GM21619 (cell line): ENCODE data around the gene KRTAP5-4.
"Not testable (repeated sequence)": the region's sequence is repeated elsewhere in the genome, so short reads cannot be mapped to it uniquely, and the experiment has no call there.

ENCODE experiments used
- ATAC-seq: cut with Tn5 transposase; IDR thresholded peaks from one replicate; pipeline ENCODE4 v1.9.1; 2021; ENCODE audit not compliant: unreplicated experiment

The KRTAP5-4 gene

DNA sequence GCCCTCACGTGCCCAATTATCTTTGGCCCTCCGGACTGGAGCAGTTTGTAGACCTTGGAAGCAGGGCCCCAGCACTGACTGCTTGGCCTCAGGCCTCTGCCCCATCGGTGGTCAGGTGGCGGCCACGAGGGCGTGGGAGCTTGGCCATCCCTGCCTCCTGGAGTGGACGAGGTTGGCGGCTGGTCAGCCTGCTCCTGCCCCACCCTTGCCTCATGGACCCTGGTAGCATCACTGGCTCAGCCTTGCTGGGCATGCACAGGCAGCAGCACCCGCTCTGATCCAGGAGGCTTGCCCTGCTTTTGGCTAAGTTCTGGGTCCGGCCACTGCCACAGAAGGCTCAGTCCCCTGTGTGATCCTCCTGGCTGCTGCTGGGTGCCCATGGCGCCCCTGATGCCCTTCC is 17.8 kb downstream of the KRTAP5-4 start:
- no peak for ATAC-seq

DNA sequence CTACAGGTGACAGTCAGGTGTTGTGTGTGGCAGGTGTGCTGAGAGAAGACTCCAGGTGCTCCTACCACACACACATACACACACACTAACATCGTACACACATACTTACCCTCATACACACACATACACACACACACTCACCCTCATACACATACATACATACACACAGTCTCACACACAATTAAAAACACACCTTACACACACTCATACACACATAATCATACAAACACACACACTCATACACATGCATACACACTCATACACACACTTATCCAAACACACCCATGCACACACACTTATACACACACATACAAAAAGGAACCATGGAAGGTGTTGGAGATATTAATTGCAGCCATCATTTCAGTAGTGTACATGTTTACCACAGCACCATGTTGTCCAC is 18.3 kb downstream of the KRTAP5-4 start:
- ATAC-seq: no peak

DNA sequence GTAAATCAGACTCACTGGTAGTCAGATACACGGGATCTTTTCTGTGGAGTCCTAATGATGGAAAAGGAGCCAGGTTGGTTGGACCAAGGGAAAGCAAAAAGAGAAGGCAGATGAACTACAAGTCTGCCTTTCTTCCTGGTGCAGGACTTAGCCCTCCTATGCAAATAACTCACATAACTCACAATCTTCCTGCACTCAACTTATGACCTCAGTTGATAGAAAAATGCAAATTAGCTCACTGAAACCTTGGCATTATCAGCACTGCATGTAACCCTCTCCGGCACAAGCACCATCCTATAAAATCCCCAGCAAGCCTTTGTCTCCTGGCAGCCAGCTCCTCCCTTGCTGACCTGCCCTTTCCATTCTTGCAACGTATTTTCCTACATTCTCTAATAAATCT is 20.3 kb downstream of the KRTAP5-4 start:
- ATAC-seq: not testable (repeated sequence)

DNA sequence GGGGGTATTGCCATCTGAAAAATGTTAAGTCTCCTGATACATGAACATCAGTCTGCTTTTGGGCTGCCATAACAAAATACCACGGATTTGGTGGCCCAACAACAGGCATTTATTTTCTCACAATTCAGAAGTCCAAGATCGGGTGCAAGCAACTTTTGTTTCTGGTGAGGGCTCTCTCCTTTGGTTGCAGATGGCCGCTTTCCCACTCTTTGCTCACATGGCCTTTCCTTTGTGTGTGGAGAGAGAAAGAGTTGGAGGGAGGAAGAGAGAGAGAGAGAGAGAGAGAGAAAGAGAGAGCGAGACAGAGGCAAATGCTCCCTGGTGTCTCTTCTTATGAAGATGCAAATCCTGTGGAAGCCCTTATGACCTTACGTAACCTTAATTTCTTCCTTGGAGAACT is 21.3 kb downstream of the KRTAP5-4 start:
- no peak for ATAC-seq

DNA sequence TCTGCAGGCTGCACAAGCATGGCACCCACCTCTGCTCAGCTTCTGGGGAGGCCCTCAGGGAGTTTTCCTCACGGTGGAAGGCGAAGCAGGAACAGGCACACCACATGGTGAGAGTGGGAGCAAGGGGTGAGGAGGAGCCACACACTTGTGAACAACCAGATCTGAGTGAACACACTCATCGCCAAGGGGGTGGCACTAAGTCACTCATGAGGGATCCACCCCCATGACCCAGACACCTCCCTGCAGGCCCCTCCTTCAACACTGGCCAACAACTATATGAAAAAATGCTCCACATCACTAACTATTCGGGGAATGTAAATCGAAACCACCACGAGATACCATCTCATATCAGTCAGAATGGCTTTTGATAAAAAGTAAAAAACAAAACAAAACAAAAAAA is 23.1 kb downstream of the KRTAP5-4 start:
- no peak for ATAC-seq

DNA sequence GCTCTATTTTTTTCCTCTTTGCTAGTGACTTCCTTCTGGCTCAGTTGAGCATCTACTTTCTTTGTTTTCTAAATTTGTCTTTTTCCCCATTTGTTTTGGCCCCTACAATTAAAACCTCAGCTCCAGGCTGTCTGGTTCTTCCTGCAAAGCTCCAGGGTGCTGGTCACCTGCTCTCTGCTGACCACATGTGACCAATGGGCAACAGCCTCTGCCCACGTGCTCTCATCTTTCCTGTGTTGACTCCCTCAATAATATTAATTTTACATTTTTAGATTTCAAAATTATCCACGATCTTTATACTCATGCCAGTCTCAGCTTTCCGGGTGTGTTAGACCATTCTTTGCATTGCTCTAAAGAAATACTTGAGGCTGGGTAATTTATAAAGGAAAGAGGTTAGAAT is 23.5 kb downstream of the KRTAP5-4 start:
- not testable (repeated sequence) for ATAC-seq

DNA sequence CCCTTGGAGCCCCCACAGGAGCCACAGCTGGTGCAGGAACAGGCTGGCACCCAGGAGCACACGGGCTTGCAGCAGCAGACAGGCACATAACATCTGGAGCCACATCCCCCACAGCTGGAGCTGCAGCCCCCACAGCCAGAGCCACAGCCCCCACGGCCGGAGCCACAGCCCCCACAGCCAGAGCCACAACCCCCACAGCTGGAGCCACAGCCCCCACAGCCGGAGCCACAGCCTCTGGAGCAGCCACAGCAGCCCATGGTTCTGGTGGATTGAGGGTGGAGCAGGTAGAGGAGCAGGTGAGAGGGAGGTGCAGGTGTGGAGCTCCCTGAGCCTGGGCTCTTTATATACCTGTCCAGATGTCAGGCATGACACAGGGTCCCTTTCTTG is 24.0 kb downstream of the KRTAP5-4 start, which contains the start of gene KRTAP5-2:
KRTAP5-2 (minus strand) TSS at position 301 of the 387 bp plus-strand sequence; CDS start at position 257, 44 bp downstream.
- ATAC-seq: no peak

DNA sequence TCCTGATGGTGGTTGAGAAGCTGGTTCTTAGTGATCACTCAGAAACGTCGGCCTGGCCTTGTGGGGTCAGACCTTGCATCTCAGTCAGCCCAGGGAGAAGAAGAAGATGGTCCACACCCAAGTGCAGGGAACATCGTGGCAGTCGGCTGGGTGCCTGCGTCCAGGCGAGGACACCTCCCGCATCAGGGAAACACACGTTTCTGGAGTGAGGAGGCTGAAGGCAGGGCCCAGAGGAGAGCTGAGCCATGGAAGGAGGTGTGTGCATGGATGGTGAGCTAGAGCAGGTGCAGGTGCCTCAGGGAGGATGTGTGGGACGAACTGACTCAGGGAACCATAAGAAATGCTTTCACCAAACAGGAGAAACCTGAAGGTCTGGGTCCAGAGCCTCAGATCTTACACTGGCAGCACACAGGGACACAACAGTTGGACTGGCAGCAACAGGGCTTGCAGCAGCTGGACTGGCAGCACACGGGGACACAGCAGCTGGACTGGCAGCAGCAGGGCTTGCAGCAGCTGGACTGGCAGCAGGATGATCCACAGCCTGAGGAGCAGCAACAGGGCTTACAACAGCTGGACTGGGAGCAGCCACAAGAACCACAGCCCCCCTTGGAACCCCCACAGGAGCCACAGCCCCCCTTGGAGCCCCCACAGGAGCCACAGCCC is 24.5 kb downstream of the KRTAP5-4 start:
- ATAC-seq: no peak

DNA sequence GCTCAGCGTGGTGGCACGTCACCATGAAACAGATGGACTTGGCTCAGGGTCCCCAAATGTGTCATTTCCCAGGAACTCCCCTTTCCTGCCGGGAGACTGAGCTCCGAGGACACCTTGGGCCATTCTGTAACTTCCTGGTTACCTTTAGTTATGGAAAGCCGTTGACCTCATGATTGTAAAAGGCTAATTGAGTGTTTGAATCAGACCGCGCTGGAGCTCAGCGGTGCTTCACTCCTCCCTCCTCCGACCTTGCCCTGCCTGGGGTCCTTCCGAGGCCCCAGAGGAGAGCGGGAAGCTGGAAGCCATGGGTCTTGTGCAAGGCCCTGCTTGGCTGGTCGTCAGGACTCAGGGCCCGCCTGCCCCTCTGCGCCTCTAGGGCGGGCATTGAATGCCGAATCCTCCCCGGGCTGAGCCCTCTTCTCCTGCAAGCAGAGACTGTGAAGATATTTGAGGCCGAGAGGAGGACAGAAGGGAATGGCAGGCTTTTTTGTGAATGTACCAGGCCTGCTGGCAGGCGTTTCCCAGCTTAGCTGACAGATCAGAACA is 25.3 kb downstream of the KRTAP5-4 start:
- not testable (repeated sequence) for ATAC-seq

DNA sequence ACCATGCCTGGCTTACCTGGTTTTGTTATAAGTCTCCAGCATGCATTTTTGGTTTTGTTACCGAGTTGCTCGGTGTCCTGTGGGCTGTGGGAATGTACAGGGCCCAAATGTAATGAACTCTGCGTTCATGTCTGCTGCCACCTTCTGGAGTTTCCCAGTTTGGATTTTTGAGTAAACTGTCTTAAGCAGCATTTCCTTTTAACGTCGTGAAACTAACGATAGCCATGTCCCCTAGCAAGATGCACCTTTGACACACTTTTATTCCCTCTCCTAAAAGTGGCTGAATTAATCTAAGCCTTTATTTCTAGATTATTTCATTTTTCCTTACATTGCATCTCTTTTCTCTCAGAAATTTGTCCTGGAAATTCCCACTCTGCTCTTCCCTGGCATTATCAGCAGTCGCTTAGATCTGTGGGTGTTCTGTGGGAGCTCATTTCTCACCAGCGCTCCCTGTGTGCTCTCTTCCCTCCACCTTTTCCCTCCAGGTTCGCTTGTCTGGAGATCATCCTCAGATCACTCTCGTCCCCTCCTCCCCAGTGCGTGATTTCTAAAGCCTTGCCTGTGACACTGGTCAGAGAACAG is 25.9 kb downstream of the KRTAP5-4 start:
- ATAC-seq: not testable (repeated sequence)

DNA sequence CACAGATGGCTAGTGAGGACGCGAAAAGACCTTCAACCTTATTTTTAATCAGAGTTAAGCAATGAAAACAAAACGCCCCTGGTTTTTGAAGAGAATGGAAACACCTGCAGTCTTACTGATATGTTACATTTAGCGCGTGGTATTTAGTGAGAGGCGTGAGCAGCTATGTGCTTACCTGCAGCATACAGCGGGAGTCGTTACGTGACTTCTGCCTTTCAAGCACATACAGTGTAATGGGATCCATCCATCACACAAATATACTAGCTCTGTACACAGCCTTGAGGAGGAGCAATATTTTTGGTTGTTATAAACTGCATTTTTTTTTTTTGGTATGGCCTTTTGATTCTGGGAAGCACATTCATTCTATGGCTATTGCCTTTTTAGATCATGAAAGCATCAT is 29.3 kb downstream of the KRTAP5-4 start:
- ATAC-seq: no peak

DNA sequence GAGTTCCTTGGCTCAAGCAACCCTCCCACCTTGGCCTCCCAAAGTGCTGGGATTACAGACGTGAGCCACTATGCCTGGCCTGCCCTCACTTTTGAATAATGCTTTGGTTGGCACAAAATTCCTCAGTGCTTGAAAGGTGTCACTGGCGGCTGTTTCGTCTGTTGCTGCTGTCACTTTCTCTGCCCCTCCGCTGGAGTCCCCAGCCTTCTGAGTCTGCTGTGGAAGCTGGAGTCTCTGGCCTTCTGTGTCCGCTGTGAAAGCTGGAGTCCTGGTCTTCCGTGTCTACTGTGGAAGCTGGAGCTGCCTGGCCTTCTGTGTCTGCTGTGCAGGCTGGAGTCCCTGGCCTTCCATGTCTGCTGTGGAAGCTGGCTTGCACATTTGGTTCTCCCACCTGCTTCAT is 31.9 kb downstream of the KRTAP5-4 start:
- no peak for ATAC-seq

DNA sequence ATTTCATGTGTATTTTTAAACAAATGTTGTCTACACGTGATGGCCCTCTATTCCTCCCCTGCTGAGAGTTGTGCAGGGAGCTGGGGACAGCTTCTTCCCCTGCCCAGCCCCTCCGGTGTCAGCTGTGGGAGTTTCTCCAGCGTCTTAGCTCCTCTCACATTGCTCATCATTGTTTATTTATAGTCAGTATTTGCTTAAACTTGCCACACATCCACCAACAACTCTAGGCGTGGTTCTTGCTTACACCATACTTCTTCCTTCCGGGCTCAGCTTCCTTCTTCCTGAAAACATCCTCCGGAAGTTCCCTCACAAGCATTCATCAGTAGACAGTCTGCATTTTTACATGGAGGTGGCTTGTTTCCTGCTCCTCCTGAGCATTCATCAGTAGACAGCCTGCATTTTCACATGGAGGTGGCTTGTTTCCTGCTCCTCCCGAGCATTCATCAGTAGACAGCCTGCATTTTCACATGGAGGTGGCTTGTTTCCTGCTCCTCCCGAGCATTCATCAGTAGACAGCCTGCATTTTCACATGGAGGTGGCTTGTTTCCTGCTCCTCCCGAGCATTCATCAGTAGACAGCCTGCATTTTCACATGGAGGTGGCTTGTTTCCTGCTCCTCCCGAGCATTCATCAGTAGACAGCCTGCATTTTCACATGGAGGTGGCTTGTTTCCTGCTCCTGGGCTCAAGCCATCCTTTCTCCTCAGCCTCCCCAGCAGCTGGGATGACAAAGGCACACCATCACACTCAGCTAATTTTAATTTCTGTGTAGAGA is 32.6 kb downstream of the KRTAP5-4 start:
- not testable (repeated sequence) for ATAC-seq

DNA sequence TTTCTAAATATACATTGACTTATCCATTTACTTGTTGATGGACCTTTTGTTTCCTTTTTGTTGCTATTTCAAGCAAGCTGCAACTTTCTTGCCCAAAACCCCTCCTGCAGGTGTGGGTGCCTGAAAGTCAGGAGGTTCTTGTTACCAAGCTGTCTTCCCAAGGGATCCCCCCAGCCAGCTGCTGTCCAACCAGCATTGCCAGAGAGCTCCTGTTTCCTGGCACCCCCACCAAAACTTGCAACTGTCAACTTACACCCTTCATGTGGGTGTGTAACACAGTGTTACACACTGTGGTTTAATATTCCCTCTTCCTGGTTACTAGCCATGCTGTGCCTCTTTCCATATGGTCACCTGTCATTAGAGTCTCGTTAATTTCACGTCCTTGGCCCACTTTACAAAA is 35.2 kb downstream of the KRTAP5-4 start:
- ATAC-seq: no peak

DNA sequence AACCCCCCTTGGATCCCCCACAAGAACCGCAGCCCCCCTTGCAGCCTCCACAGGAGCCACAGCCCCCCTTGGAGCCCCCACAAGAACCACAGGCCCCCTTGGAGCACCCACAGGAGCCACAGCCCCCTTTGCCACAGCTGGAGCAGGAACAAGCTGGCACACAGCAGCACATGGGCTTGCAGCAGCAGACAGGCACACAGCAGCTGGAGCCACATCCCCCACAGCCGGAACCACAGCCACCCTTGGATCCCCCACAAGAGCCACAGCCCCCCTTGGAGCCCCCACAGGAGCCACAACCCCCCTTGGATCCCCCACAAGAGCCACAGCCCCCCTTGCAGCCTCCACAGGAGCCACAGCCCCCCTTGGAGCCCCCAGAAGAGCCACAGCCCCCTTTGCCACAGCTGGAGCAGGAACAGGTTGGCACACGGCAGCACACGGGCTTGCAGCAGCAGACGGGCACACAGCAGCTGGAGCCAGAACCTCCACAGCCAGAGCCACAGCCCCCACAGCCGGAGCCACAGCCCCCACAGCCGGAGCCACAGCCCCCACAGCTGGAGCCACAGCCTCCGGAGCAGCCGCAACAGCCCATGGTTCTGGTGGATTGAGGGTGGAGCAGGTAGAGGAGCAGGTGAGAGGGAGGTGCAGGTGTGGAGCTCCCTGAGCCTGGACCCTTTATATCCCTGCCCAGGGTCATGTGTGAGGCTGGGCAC is 37.1 kb downstream of the KRTAP5-4 start, which contains the start of gene KRTAP5-1:
KRTAP5-1 (minus strand) TSS at position 623 of the 710 bp plus-strand sequence; CDS start at position 589, 34 bp downstream.
- not testable (repeated sequence) for ATAC-seq

DNA sequence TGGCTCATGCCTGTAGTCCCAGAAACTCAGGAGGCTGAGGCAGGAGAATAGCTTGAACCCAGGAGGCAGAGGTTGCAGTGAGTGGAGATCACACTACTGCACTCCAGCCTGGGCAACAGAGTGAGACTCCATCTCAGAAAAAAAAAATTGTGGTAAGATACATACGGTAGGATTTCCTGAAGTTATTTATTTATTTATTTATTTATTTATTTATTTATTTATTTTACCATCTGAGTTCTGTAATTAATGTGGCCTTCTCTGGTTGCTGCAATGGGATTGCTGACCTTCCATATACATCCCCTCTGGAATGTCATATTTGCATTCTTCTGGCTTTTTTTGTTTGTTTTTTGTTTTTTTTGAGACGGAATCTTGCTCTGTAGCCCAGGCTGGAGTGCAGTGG is 39.0 kb downstream of the KRTAP5-4 start:
- ATAC-seq: not testable (repeated sequence)

DNA sequence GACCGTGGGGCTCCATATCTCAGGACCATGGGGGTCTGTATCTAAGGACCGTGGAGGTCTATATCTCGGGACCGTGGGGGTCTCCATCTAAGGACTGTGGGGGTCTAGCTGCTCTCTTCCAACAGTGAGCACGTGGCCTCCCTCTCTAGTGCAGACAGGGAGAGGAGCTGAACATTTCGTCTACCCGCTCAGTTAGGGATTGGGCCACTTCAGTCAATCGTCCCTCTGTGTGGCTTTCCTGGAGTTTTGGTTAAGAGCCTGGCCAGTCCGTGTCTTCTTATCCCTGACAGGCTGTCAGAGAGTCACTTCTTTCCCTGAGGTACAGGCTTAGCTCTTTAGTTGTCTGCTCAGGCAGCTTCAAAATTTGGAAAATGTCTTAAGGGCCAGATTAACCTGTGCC is 40.0 kb downstream of the KRTAP5-4 start:
- no peak for ATAC-seq

DNA sequence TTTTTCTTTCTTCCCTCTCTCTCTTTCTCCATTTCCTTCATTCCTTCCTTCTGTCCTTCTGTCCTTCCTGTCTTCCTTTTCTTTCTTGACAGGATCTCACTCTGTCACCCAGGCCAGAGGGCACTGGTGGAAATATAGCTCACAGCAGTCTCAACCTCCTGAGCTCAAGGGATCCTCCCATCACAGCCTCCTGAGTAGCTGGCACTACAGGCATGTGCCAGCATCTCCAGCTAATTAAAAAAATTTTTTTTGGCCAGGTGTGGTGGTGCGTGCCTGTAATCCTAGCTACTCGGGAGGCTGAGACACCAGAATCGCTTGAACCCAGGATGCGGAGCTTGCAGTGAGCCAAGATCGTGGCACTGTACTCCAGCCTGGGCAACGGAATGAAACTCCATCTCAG is 45.1 kb downstream of the KRTAP5-4 start:
- no peak for ATAC-seq

DNA sequence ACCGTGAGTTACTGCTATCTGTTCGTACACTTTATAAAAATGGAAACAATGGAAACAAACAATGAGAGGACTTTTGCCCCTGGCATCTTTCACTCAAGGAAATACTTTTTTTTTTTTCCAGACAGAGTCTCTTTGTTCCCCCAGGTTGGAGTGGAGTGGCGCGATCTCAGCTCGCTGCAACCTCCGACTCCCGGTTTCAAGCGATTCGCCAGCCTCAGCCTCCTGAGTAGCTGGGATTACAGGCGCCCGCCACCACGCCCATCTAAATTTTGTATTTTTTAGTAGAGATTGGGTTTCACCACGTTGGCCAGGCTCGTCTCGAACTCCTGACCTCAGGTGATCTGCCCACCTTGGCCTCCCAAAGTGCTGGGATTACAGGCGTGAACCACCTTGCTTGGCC is 46.2 kb downstream of the KRTAP5-4 start:
- not testable (repeated sequence) for ATAC-seq

DNA sequence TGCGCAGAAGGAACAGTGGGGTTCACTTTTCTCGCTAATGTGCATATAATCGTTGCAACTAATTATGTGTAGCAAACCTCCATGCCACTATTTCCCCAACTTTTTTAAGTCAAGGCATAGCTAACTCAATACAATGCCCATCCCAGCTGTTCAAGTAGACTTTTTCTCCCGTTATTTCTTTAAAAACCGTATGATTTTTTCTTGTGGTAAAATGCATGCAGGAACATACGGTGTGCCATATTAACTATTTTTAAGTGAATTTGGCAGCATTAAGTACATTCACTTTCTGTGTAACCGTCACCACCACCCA is 47.0 kb downstream of the KRTAP5-4 start:
- no peak for ATAC-seq

DNA sequence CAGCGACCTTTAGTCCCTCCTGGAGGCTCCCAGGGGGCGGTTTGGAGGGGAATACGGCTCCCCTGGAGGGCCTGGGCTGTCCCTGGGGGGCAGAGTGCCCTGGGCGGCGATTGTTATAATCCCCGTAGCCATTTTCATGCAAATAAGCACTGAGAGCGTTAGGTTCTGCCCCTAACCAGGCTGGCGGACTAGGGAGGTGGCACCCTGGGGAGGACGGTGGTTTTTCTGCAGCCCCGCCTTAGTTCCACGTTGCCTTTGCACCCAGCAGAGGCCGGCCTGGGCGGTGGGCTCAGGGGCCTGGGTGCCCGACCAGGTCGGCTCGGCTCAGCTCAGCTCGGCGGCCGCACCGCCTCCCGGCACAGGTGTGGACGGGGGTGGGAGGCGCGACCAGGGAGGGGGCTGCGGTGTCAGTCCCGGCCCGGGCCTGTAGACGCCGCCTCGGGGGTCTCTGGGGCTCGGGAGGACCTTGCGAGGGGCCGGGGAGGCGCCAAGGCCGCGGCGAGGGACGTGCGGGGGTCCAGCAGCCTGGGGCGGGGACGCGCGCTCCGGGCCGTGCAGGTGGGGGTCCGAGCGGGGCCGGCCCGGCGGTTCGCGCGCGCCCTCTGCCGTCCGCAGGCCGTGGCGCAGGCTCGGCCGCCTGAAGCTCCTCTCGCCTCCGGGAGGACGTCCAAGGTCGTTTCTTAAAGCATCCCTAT is 47.6 kb downstream of the KRTAP5-4 start:
- no peak for ATAC-seq
